Measurements from ENCODE around the gene UNC13A.

DNA sequence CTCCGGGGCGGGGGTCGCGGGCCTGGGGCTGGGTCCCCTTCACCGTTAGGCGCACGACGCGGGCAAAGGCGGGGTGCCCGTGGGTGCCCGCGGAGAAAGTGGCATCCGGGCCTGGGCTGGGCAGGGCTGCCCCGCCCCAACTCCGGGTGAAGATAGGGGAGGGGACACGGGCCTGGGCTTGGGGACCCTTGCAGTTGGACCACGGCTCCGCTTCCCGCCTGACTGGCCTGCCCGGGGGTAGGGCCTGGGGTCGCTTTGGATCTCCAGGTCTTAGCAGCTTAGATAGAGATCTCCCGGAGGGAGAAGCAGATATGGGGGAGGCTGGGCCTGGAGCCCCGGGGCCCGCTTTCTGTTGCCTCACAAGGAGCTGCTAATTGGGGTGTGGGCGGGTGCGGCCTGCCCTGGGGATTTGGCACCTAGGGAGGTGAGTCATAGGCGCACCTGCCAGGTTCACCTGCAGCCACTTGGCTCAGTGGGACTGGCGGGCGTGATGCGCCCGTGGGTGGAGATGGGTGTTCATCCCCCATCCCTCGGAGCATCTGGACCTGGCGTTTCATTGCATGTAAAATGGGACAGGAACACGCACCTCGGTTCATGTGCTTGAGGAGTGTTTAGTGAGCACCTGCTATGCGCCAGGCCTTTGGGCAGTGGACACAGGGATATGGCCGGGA is 31.7 kb upstream of the UNC13A start:
- TF ChIP-seq, protein P1, sequence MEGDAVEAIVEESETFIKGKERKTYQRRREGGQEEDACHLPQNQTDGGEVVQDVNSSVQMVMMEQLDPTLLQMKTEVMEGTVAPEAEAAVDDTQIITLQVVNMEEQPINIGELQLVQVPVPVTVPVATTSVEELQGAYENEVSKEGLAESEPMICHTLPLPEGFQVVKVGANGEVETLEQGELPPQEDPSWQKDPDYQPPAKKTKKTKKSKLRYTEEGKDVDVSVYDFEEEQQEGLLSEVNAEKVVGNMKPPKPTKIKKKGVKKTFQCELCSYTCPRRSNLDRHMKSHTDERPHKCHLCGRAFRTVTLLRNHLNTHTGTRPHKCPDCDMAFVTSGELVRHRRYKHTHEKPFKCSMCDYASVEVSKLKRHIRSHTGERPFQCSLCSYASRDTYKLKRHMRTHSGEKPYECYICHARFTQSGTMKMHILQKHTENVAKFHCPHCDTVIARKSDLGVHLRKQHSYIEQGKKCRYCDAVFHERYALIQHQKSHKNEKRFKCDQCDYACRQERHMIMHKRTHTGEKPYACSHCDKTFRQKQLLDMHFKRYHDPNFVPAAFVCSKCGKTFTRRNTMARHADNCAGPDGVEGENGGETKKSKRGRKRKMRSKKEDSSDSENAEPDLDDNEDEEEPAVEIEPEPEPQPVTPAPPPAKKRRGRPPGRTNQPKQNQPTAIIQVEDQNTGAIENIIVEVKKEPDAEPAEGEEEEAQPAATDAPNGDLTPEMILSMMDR (IDR thresholded peaks at IDR 0.05), result no peak
- TF ChIP-seq EZH2 (IDR thresholded peaks at IDR 0.05), result no peak
- TF ChIP-seq EZH2phosphoT487 (IDR thresholded peaks at IDR 0.05), result no peak
